Calu3 (cell line): Measurements from ENCODE around the gene BMP7. TPM values are rescaled to one million over a fixed set of nuclear protein-coding genes. Genes with fewer than 3 reads are reported as not detected.

Source experiments
- BruUV-seq: library from RNA; stranded (reverse); fragments of 400-500 nt; replicated peaks from 2 replicates; lab custom pipeline; 2021; lab: Mats Ljungman, UMichigan
- CTCF ChIA-PET: fragments of 300-600 bp; sonication (Branson Sonifier 250); formaldehyde crosslinking; loops from one replicate; lab custom pipeline; 2022; ENCODE audit warnings: antibody characterized with exemption; lab: Charles Lee
- DNase-seq: peaks from one replicate; pipeline ENCODE4 v3.0.0; 2022
- H3K27ac Mint-ChIP-seq: one replicate; pipeline ENCODE4 v1.8.0; 2022; ENCODE audit warnings: mixed read lengths; ENCODE audit not compliant: unreplicated experiment
- H3K27me3 Mint-ChIP-seq: one replicate; pipeline ENCODE4 v1.8.0; 2022; ENCODE audit warnings: mixed read lengths; ENCODE audit not compliant: unreplicated experiment
- H3K36me3 Mint-ChIP-seq: one replicate; pipeline ENCODE4 v1.8.0; 2022; ENCODE audit warnings: mild to moderate bottlenecking, moderate library complexity, mixed read lengths; ENCODE audit not compliant: insufficient read depth, unreplicated experiment
- H3K4me1 Mint-ChIP-seq: one replicate; pipeline ENCODE4 v1.8.0; 2022; ENCODE audit warnings: mild to moderate bottlenecking, low read depth, mixed read lengths; ENCODE audit not compliant: unreplicated experiment
- H3K4me3 Mint-ChIP-seq: one replicate; pipeline ENCODE4 v1.8.0; 2022; ENCODE audit warnings: mild to moderate bottlenecking, low read depth, moderate library complexity, mixed read lengths; ENCODE audit not compliant: unreplicated experiment
- H3K9me3 Mint-ChIP-seq: one replicate; pipeline ENCODE4 v1.8.0; 2022; ENCODE audit warnings: low read depth, mixed read lengths; ENCODE audit not compliant: unreplicated experiment
- intact Hi-C: fragments of 100-400 bp; cut with micrococcal nuclease; formaldehyde crosslinking; loops from one replicate; pipeline ENCODE4 v1.10.0; 2022; ENCODE audit not compliant: unreplicated experiment
- total RNA-seq: library from RNA; stranded (reverse); gene quantifications from 2 replicates; pipeline ENCODE4 v1.2.3, GENCODE V29; 2022
- TF ChIP-seq, protein P1 (sequence below): fragments of 200-600 bp; IDR thresholded peaks from one replicate; pipeline ENCODE4 v1.8.0; 2022; ENCODE audit warnings: antibody characterized with exemption; ENCODE audit not compliant: unreplicated experiment

BMP7 gene
- total RNA-seq, 1 experiment from 2014 or later = not detected

GRCh38 chr20:57294550-57294949 is 28.1 kb upstream of the BMP7 start:
- H3K36me3 Mint-ChIP-seq = no peaks in the 10 kb centered on the region
- DNase-seq = no peak
- H3K4me1 Mint-ChIP-seq = no peaks in the 10 kb centered on the region
- CTCF ChIA-PET = no interaction called here
- H3K9me3 Mint-ChIP-seq = no peaks in the 10 kb centered on the region
- intact Hi-C loops = no loop called here
- no peak overlapping the region for H3K27ac Mint-ChIP-seq
- H3K4me3 Mint-ChIP-seq = no peak overlapping the region
- H3K27me3 Mint-ChIP-seq = peaks cover 78% of the 10 kb centered on the region
- BruUV-seq = no TSS peak
- TF ChIP-seq, protein P1, sequence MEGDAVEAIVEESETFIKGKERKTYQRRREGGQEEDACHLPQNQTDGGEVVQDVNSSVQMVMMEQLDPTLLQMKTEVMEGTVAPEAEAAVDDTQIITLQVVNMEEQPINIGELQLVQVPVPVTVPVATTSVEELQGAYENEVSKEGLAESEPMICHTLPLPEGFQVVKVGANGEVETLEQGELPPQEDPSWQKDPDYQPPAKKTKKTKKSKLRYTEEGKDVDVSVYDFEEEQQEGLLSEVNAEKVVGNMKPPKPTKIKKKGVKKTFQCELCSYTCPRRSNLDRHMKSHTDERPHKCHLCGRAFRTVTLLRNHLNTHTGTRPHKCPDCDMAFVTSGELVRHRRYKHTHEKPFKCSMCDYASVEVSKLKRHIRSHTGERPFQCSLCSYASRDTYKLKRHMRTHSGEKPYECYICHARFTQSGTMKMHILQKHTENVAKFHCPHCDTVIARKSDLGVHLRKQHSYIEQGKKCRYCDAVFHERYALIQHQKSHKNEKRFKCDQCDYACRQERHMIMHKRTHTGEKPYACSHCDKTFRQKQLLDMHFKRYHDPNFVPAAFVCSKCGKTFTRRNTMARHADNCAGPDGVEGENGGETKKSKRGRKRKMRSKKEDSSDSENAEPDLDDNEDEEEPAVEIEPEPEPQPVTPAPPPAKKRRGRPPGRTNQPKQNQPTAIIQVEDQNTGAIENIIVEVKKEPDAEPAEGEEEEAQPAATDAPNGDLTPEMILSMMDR = no peak

DNA sequence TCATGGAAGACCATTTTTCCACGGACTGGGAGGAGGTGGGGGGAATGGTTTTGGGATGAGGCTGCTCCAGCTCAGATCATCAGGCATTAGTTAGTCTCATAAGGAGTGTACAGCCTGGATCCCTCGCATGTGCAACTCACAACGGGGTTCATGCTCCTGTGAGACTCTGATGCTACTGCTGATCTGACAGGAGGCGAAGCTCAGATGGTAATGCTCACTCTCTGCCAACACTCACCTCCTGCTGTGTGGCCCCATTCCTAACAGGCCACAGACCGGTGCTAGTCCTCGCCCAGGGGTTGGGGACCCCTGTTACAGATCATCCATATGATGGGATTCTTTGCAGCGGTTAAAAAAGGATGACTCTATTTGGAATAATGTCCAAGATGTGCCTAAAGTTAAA is 27.6 kb upstream of the BMP7 start:
- BruUV-seq = no TSS peak
- no peak for DNase-seq
- H3K9me3 Mint-ChIP-seq = no peaks in the 10 kb centered on the region
- TF ChIP-seq, protein P1 = no peak
- no peak overlapping the region for H3K27ac Mint-ChIP-seq
- H3K4me1 Mint-ChIP-seq = no peaks in the 10 kb centered on the region
- H3K36me3 Mint-ChIP-seq = no peaks in the 10 kb centered on the region
- intact Hi-C loops = no loop called here
- CTCF ChIA-PET = no interaction called here
- peaks cover 83% of the 10 kb centered on the region for H3K27me3 Mint-ChIP-seq
- H3K4me3 Mint-ChIP-seq = no peak overlapping the region

- BruUV-seq = no TSS peak
- no peaks in the 10 kb centered on the region for H3K9me3 Mint-ChIP-seq
- H3K27ac Mint-ChIP-seq = no peak overlapping the region
- no peaks in the 10 kb centered on the region for H3K36me3 Mint-ChIP-seq
- DNase-seq = no peak
- CTCF ChIA-PET = no interaction called here
- TF ChIP-seq, protein P1 = no peak
- H3K4me1 Mint-ChIP-seq = no peaks in the 10 kb centered on the region
- no peak overlapping the region for H3K4me3 Mint-ChIP-seq
- H3K27me3 Mint-ChIP-seq = peaks cover 85% of the 10 kb centered on the region
- intact Hi-C loops = no loop called here
These were observed 26.2 kb upstream of the BMP7 start for GRCh38 chr20:57292611-57293010.

DNA sequence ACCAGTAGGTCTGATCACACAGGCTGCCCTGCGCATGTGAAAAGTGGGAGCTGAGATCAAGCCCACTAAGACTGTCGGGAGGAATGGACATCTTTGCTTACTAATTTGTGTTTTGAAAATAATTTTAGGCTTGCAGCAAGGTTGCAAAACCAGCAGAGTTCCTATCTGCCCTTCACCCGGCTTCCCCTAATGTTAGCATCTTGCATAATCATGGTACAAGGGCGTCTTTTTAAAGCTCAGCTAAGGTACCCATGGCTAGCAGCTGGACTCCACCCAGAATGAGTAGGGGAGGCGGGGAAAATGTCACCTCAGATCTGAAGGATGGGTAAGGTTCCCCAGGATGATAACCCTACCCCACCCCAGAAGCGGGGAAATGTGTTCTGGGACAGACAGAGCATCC is 25.3 kb upstream of the BMP7 start:
- intact Hi-C loops = no loop called here
- no TSS peak for BruUV-seq
- no peak for DNase-seq
- no peak overlapping the region for H3K27ac Mint-ChIP-seq
- no peaks in the 10 kb centered on the region for H3K9me3 Mint-ChIP-seq
- TF ChIP-seq, protein P1 = no peak
- no peak overlapping the region for H3K4me3 Mint-ChIP-seq
- CTCF ChIA-PET = no interaction called here
- H3K4me1 Mint-ChIP-seq = no peaks in the 10 kb centered on the region
- H3K36me3 Mint-ChIP-seq = no peaks in the 10 kb centered on the region
- peaks cover 94% of the 10 kb centered on the region for H3K27me3 Mint-ChIP-seq
